ENCODE data around the gene YIPF1.
A peak's percentile ranks its signal among the peaks of the same experiment; 100 is the strongest.
"Not testable (repeated sequence)": the region's sequence is repeated elsewhere in the genome, so short reads cannot be mapped to it uniquely, and the experiment has no call there.

The YIPF1 gene

GRCh38 chr1:53837924-53838653 lies 51.5 kb downstream of the YIPF1 start, which contains the start of gene NDC1:
TSS of gene NDC1 (minus strand) at chr1:53838296. CDS start at chr1:53838261, 35 bp downstream.
- peak; percentile 94 to 98 (median 97) for DNase-seq

- no peak for DNase-seq
These were observed 52.0 kb downstream of the YIPF1 start for GRCh38 chr1:53837646-53837923.

GRCh38 chr1:53835491-53835890 lies 54.1 kb downstream of the YIPF1 start:
- no peak for DNase-seq

- no peak for DNase-seq
These were observed 54.8 kb downstream of the YIPF1 start for GRCh38 chr1:53834776-53835175.

GRCh38 chr1:53833393-53833792 lies 56.2 kb downstream of the YIPF1 start:
- DNase-seq, result no peak

- DNase-seq, result peak in 1 of 3 experiments; percentile 4
These were observed 63.2 kb downstream of the YIPF1 start for GRCh38 chr1:53826367-53826766.

- DNase-seq, result no peak
These were observed 64.3 kb downstream of the YIPF1 start for GRCh38 chr1:53825306-53825705.

- no peak for DNase-seq
These were observed 66.7 kb downstream of the YIPF1 start for GRCh38 chr1:53822931-53823330.

- DNase-seq, result no peak
These were observed 68.2 kb downstream of the YIPF1 start for GRCh38 chr1:53821380-53821779.

- no peak for DNase-seq
These were observed 70.2 kb downstream of the YIPF1 start for GRCh38 chr1:53819387-53819786.

GRCh38 chr1:53816584-53816983 lies 73.0 kb downstream of the YIPF1 start:
- DNase-seq, result not testable (repeated sequence)

- DNase-seq, result not testable (repeated sequence)
These were observed 74.1 kb downstream of the YIPF1 start for GRCh38 chr1:53815484-53815883.

- no peak for DNase-seq
These were observed 78.2 kb downstream of the YIPF1 start for GRCh38 chr1:53811414-53811851.

- DNase-seq, result no peak
These were observed 79.1 kb downstream of the YIPF1 start for GRCh38 chr1:53810497-53810896.

- no peak for DNase-seq
These were observed 79.6 kb downstream of the YIPF1 start for GRCh38 chr1:53810007-53810406.

GRCh38 chr1:53807916-53808315 lies 81.7 kb downstream of the YIPF1 start:
- no peak for DNase-seq

- no peak for DNase-seq
These were observed 84.6 kb downstream of the YIPF1 start for GRCh38 chr1:53804791-53805505.

- no peak for DNase-seq
These were observed 85.4 kb downstream of the YIPF1 start for GRCh38 chr1:53804181-53804580.
